Neural progenitor cell (in vitro differentiated cells): ENCODE measurements around the gene LCK.

Experiments
- EZH2 ChIP-seq: fragments of 200-600 bp; sonication (generic); IDR thresholded peaks from 2 replicates; pipeline ENCODE4 v1.6.1; 2017; ENCODE audit warnings: antibody characterized with exemption, mild to moderate bottlenecking, moderate library complexity
- TF ChIP-seq, protein P1 (sequence below): fragments of 200-600 bp; sonication (generic); IDR thresholded peaks from 2 replicates; pipeline ENCODE4 v1.5.1; 2017; ENCODE audit warnings: antibody characterized with exemption, mild to moderate bottlenecking

DNA sequence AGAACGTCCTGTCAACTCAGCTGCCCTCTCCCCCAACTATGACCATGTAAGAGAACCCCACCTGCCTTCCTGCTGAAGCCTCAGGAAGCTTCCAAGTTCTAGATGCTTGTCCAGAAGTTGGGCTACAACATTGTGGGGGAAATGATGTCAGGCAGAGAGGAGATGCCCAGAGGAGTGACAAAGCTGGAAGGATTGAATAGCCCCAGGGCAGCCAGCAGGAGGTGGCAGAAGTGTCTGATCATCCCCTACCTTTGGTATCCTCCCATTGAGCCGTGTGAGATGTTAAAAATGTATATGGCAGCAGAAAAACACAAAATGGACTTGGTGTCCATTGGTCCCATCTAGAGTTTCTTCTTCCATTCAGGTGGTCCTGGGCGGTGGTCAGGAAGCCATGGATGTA, 22.3 kb upstream of the LCK start:
- TF ChIP-seq, protein P1, sequence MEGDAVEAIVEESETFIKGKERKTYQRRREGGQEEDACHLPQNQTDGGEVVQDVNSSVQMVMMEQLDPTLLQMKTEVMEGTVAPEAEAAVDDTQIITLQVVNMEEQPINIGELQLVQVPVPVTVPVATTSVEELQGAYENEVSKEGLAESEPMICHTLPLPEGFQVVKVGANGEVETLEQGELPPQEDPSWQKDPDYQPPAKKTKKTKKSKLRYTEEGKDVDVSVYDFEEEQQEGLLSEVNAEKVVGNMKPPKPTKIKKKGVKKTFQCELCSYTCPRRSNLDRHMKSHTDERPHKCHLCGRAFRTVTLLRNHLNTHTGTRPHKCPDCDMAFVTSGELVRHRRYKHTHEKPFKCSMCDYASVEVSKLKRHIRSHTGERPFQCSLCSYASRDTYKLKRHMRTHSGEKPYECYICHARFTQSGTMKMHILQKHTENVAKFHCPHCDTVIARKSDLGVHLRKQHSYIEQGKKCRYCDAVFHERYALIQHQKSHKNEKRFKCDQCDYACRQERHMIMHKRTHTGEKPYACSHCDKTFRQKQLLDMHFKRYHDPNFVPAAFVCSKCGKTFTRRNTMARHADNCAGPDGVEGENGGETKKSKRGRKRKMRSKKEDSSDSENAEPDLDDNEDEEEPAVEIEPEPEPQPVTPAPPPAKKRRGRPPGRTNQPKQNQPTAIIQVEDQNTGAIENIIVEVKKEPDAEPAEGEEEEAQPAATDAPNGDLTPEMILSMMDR = no peak
- no peak for TF ChIP-seq EZH2
